HG03108 (cell line): ENCODE measurements around the gene DLEU7.

ENCODE experiments used
- ATAC-seq: cut with Tn5 transposase; IDR thresholded peaks from one replicate; pipeline ENCODE4 v1.9.1; 2021; ENCODE audit warnings: moderate library complexity; ENCODE audit not compliant: unreplicated experiment

DLEU7 gene

DNA sequence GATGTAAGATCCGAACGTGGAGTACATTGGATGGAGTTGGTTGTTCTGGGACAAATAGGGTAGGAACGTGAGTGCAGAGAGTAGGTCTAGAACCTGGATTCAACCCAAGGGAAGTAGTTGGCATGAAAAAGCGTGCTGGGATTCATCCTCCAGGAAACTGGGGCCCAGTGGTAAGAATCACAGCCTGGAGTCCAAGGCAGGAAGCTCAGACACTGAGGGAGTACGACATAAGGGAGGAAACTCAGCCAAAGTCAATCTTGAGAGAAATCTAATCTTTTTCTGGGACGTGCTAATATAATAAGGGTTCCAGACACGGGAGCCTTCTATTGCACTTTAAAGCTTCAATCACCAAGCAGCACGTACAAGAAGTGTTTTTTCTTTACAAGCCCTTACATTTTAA, 46.4 kb downstream of the DLEU7 start:
- no peak for ATAC-seq

DNA sequence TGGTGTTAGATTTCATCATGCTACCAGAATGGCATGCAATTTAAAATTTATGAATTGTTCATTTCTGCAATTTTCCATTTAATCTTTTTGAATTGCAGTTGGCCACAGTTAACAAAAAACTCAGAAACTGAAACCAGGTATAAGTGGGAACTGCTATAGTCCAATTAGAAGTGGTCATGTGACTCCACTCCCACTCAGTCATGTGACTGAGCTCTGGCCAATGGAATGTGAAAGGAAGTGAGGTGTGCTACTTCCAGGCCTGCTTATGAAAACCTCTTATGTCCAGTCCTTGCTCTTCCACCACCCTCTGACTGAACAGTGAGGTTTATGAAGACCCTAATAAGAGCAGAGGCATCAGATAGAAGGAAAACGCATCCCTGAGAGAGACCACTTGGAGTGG, 47.0 kb downstream of the DLEU7 start:
- no peak for ATAC-seq

DNA sequence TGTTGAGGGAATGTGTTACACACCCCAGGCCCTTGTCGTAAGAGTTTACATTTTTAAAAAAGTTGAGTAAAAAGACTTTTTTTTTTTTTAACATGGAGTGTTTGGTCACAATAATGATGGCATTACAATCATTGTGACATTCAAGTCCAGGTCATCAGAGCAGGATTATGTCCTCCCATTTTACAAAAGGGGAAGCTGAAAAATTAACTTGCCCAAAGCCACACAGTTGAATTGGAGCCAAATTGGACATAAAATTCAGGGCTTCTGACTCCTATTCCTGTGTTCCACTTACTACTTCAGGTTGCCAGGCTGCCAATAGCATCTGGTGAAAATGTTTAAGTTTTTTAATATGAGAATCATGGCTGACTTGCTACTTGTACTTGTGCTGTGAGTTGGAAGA, 49.3 kb downstream of the DLEU7 start:
- no peak for ATAC-seq

DNA sequence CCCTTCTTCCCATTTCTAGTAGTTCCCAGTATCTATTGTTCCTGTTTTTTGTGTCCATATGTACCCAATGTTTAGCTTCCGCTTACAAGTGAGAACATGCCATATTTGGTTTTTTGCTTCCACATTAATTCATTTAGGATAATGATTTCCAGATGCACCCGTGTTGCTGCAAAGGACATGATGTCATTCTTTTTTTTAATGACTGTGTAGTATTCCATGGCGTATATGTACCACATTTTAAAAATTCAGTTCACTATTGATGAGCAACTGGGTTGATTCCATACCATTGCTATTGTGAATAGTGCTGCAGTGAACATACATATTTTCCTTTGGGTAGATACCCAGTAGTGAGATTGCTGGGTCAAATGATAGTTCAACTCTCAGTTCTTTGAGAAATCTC, 50.5 kb downstream of the DLEU7 start:
- ATAC-seq, result no peak

DNA sequence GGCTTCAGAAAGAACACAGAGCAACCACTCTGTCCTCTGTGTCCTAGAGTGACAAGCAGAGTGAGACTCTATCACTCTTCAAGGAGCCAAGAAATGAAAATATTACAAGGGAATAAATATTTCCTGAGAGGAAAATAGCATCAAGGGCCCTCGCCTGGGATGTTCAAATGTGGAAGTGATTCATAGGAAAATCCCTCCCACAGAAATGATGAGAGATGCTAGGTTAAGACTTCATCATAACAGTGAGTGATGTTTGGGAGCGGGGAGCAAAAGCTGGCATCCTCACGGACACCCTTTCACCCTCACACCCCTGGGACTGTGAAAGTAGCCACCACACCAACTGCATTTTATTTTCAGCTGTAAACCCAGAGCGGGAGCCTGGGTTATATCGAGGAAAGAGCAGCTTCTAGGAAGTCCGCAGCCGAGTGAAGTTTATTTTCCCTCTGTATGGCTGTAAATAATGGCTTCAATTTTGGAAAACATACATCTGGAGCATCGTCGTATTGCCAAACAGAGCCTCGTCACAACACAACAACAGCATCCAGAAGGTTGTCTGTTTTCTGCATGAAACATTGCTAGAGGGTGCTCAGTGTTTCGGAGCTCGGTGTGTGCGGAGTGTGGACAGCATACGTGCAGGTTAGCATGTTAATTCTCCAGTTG, 54.8 kb downstream of the DLEU7 start:
- no peak for ATAC-seq

DNA sequence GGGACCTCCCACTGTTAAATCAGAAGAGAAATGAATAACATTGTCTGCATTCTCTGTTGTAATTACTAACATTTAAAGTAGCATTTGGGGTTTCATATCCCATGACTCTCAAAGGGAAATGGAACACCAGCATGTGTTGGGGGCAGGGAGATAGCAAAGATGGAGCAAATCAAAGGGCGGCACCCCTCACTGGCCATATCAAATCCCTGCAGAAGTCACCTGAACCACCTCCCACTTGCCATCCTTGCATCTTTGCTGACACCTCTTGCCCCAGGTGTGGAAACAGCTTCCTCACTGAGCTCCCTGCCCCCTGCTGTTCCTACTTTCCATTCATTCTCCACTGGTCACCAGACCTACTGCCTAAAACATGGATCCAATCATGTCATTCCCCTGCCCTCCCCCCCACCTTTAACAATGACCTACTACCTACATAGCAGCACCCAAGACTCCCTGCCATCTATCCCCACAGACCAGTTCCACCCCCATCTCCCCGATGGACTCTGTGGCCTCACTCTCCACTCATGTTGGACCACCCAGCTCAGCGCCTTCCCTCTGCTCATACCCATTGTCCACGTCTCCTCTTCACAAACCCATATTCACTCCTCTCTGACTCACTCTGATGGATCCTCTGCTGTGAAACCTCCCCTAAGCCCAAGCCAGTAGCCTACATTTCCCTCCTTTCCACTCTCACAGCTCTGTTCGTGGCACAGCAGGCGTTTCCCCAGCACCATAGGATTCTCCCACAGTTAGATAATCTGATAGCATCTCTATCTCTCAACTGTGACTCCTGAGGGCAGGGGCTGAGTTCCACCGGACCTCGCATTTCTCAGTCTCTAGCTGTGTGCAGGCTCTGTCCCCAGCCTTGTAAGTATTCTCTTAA, 55.9 kb downstream of the DLEU7 start:
- no peak for ATAC-seq

DNA sequence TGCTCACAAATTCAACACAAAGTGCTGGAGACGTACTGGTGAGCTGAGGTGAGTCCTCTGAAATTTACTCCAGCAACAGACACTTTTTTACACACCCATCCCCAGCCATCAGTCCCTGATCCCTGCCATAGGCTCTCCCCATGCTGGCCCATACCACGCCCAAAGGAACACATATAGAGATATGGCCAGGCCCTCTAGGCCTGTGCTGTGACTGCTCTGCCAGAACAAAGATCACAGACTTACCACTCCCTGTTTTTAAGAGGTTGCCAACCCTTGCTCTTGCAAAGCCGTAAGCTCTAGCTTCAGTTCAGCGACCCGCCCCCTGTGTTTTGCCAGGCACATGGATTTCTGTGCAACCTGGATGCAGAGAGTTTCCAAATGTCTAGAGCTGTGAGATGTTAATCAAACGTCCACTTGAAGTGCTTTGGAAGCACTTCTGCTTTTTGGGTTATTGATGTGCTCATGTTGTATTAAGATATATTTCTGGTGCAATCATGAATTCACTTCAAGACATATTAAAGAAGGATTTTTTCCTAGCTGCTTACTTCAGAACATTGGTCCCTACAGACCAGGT, 59.7 kb downstream of the DLEU7 start:
- ATAC-seq, result no peak

DNA sequence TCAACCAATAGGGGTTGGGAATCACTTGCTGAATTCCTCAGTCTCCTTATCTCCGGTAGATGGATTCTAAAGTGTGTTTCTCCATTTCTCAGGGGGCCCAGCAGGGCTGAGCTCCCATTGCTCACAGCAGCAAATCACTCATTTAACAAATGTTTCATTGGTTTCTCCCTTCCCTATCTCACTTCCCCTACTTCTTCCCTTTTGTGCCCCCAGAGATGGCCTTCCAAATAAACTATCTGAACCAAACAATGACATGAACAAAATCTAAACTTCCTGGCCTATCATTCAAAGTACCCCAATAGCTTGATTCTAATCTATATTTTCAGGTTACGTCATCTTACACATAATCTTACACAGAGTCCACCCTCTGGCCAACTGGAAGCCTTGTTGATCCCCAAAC, 60.4 kb downstream of the DLEU7 start:
- ATAC-seq, result no peak

DNA sequence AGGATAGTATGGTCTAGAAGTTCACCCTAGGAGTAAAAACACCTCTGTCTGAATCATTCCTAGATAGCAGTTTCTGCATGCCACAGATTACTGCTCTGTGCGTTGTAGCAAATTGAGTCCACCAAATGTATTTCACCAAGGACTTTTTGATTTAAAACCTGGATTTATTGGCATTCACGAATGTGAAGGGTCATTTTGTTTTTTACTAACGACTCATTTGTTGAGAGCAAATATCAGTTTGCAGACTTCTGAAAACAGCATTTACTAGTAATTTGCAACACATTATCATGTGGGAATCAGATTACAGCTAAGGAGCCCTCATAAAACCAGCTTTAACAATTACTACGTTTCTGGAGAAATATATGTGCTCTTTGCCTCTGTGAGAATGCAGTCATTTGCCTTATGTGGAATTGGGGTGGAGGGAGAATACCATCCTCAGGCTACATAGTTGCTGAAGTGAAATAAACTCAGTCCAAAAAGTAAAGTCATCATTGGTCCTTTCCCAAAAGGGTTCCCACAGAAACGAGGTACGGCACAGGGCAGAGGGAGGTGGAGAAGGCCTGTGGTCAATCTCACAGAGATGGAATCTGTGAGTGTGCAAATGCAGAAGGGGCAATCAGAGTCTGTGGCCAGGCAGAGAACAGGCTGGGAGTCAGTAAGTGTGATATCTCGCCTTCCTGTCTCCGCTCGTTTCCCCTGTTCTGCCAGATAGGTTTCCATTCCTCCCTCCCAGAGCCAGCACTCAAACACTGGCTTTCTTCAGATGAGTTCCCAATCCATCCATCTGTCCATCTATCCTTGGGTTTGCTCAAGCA, 63.1 kb downstream of the DLEU7 start:
- no peak for ATAC-seq

DNA sequence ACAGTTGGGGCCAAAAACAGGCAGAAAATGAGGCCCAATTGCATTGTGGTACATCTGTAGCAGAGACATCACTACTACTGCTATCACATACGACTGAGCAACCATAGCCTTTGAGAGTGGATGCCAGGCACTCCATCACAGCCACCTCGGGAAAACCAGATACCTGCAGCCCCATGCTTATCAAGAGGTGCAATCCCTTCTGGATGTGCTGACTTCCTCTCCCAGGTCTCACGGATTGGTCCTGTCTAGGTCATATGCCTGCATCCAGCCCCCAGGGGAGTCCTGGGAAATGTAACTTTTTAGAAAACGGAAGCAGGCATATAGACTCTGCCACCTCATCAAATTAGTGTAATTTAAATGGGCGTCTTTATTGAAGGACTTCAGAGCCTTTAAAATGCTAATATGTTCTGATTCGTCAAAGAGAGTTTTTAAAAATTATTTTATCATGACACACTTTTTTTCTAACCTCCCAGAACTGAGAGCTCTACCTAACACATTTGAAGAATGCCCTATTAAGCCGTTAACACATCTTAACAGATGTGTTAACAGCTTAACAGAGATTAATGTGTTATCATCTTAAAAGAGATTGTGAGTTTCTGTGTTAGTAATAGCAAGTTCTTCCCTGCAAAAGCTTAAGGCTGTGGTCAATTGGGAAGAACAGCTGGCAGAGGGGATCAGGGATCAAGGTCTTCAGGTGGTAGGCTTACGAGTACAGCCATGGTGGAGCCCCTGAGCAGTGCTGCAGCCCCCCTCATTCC, 63.9 kb downstream of the DLEU7 start:
- ATAC-seq, result no peak
